Measurements from ENCODE around the gene NEURL4. TPM values are rescaled to one million over a fixed set of nuclear protein-coding genes. Genes with fewer than 3 reads are reported as not detected.

Gene NEURL4
- total and polyA plus RNA-seq, 9 donors: 9.6 to 48.0 (median 38.6) TPM

DNA sequence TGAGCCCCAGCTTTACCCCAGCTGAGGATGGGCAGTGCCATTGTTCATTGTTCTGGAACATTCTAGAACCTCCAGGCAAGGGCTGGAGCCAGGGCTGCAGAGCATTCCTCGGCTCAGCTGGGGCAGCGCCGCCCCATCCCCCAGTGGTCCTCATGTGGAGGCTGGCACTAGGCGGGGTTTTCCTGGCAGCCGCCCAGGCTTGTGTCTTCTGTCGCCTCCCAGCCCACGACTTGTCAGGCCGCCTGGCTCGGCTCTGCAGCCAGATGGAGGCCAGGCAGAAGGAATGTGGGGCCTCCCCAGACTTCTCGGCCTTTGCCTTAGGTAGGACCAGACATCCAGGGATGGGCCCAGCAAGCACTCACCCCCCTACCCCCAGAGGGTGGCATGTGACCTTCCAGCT is 25.9 kb upstream of the NEURL4 start, which contains the start of gene TMEM95:
Gene TMEM95 (plus strand): TSS at position 104 of the 400 bp plus-strand sequence. CDS start 49 bp downstream, at position 153.
- TF ChIP-seq EP300 (IDR thresholded peaks at IDR 0.05) (no peak), POLR2A (IDR thresholded peaks at IDR 0.05) (no peak)
- TF ChIP-seq, protein P1, sequence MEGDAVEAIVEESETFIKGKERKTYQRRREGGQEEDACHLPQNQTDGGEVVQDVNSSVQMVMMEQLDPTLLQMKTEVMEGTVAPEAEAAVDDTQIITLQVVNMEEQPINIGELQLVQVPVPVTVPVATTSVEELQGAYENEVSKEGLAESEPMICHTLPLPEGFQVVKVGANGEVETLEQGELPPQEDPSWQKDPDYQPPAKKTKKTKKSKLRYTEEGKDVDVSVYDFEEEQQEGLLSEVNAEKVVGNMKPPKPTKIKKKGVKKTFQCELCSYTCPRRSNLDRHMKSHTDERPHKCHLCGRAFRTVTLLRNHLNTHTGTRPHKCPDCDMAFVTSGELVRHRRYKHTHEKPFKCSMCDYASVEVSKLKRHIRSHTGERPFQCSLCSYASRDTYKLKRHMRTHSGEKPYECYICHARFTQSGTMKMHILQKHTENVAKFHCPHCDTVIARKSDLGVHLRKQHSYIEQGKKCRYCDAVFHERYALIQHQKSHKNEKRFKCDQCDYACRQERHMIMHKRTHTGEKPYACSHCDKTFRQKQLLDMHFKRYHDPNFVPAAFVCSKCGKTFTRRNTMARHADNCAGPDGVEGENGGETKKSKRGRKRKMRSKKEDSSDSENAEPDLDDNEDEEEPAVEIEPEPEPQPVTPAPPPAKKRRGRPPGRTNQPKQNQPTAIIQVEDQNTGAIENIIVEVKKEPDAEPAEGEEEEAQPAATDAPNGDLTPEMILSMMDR (IDR thresholded peaks at IDR 0.05): no peak
- peak in 4 of 5 donors; percentile 35 to 62 (median 52) for DNase-seq
- no peaks in the 10 kb centered on the region for H3K9me3 ChIP-seq
- no peak within 1 kb of the TSS for H3K4me3 ChIP-seq
- intact Hi-C loops (cut with DNase I): loop anchor here in 3 of 4 donors (2.0 to 10.0 kb wide), 4 partner anchors 80 to 210 kb away; partner anchors contain the start of genes TMEM102 (in 3 of the 3), FGF11 (in 2 of the 3), SENP3 (in 1 of the 3) and TNFSF13 (in 1 of the 3)
- 63 to 67% (median 67%) methylated on average over 10 of the region's 10 CpGs for whole genome bisulfite sequencing, 3 donors
- no peaks in the 10 kb centered on the region for H3K36me3 ChIP-seq
- no peaks in the 10 kb centered on the region for H3K27me3 ChIP-seq
- no peak within 1 kb of the TSS for H3K27ac ChIP-seq
- peaks cover 10% of the 10 kb centered on the region for H3K4me1 ChIP-seq (ENCODE audit: insufficient read depth)

DNA sequence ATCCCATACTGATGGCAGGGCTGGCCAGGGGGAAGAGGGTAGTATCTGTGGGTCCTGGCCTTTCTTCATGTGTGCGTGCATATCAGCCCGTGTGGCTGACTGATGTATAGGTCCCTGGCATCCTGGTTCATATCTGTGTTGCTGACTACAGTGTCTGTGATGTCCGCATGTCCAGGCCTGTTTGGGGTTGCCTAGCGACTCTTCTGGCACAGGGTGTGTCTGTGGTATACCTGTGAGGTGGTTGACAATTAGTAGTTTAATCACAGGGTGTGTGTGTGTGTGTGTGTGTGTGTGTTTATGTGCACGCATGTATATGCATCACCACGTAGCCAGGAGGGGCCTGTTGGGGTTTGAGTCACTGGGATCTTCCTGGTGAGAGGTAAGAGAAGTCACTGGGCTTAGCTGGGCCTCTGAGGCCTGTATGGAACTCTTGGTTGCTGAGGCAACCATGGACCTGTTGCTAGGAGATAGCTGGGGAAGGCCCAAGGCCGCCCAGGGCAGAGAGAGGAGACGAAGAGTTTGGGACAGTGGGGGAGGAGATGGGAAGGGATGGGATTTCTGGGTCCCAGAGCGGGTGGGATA is 25.2 kb upstream of the NEURL4 start:
- no peak overlapping the region for H3K27ac ChIP-seq
- no peaks in the 10 kb centered on the region for H3K9me3 ChIP-seq
- no peaks in the 10 kb centered on the region for H3K27me3 ChIP-seq
- H3K4me1 ChIP-seq (ENCODE audit: insufficient read depth): peaks cover 11% of the 10 kb centered on the region
- TF ChIP-seq, protein P1 (IDR thresholded peaks at IDR 0.05): no peak
- TF ChIP-seq POLR2A (IDR thresholded peaks at IDR 0.05): no peak
- TF ChIP-seq EP300 (IDR thresholded peaks at IDR 0.05): no peak
- no peaks in the 10 kb centered on the region for H3K36me3 ChIP-seq
- WGBS, 3 donors: 60 to 68% (median 64%) methylated on average over 9 of the region's 9 CpGs
- DNase-seq: peak in 2 of 5 donors; percentile 33 to 41
- intact Hi-C loops (cut with DNase I): loop anchor here in 3 of 4 donors (2.0 to 10.0 kb wide), 5 partner anchors 80 to 210 kb away; partner anchors contain the start of genes TMEM102 (in 3 of the 3), FGF11 (in 2 of the 3), SENP3 (in 2 of the 3) and TNFSF13 (in 1 of the 3)
- no peak overlapping the region for H3K4me3 ChIP-seq

DNA sequence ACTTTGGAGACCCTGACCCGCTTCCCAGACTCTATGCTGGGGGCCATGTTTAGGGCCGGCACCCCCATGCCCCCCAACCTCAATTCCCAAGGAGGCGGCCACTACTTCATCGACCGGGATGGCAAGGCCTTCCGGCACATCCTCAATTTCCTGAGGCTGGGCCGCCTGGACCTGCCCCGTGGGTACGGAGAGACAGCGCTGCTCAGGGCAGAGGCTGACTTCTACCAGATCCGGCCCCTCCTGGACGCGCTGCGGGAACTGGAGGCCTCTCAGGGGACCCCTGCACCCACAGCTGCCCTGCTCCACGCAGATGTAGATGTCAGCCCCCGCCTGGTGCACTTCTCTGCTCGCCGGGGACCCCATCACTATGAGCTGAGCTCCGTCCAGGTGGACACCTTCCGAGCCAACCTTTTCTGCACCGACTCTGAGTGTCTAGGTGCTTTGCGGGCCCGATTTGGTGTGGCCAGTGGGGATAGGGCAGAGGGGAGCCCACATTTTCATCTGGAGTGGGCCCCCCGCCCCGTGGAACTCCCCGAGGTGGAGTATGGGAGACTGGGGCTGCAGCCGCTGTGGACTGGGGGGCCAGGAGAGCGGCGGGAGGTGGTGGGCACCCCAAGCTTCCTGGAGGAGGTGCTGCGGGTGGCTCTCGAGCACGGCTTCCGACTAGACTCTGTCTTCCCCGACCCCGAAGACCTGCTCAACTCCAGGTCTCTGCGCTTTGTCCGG is 23.9 kb upstream of the NEURL4 start:
- H3K27ac ChIP-seq: peak overlapping the region in 1 of 2 donors; percentile 19
- intact Hi-C loops (cut with DNase I): loop anchor here in 3 of 4 donors (2.0 to 10.0 kb wide), 5 partner anchors 82 to 212 kb away; partner anchors contain the start of genes FGF11 (in 2 of the 3), SENP3 (in 2 of the 3), TMEM102 (in 2 of the 3) and POLR2A (in 1 of the 3)
- H3K4me3 ChIP-seq: peak overlapping the region; percentile 64
- peak in 4 of 5 donors; percentile 35 to 57 (median 55) for DNase-seq
- 83 to 85% (median 85%) methylated on average over 37 of the region's 37 CpGs for WGBS, 3 donors
- TF ChIP-seq, protein P1 (IDR thresholded peaks at IDR 0.05): no peak
- TF ChIP-seq EP300 (IDR thresholded peaks at IDR 0.05): no peak
- no peak for TF ChIP-seq POLR2A (IDR thresholded peaks at IDR 0.05)
- peaks cover 18% of the 10 kb centered on the region for H3K4me1 ChIP-seq (ENCODE audit: insufficient read depth)
- no peaks in the 10 kb centered on the region for H3K36me3 ChIP-seq
- no peaks in the 10 kb centered on the region for H3K9me3 ChIP-seq
- no peaks in the 10 kb centered on the region for H3K27me3 ChIP-seq

DNA sequence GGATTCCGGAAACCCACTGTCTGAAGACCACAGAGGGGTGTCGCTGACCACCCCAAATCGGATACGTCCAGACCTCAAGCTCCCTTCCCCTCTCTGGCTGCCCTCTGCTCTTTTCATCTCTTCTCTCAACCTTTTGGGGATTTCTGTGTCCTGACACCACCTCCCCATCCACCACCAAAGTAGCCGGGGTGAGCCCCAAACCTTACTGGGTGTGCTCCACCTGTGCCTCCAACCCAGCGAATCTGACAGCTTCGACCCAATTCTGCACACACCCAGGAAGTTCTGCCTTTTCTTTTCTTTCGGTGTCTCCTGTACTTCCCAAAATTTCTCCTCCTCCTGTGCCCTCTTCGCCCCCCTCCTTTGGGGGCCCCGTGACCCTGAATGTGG is 23.4 kb upstream of the NEURL4 start:
- DNase-seq: no peak
- H3K4me3 ChIP-seq: peak overlapping the region; percentile 64
- TF ChIP-seq, protein P1 (IDR thresholded peaks at IDR 0.05): peak in 2 of 3 donors; percentile 39 to 67
- TF ChIP-seq POLR2A (IDR thresholded peaks at IDR 0.05): no peak
- no peaks in the 10 kb centered on the region for H3K27me3 ChIP-seq
- WGBS, 3 donors: 21 to 28% (median 21%) methylated on average over 10 of the region's 10 CpGs
- intact Hi-C loops (cut with DNase I): loop anchor here in 3 of 4 donors (2.0 to 10.0 kb wide), 5 partner anchors 82 to 212 kb away; partner anchors contain the start of genes FGF11 (in 2 of the 3), SENP3 (in 2 of the 3), TMEM102 (in 2 of the 3) and POLR2A (in 1 of the 3)
- no peaks in the 10 kb centered on the region for H3K9me3 ChIP-seq
- peaks cover 20% of the 10 kb centered on the region for H3K4me1 ChIP-seq (ENCODE audit: insufficient read depth)
- no peaks in the 10 kb centered on the region for H3K36me3 ChIP-seq
- H3K27ac ChIP-seq: peak overlapping the region; percentile 89 to 96
